ENCODE measurements around the gene FOXF1.

Gene FOXF1

GRCh38 chr16:86558355-86559193 lies 48.2 kb downstream of the FOXF1 start:
- no peak for DNase-seq (ENCODE audit: low read depth)

- no peak for DNase-seq (ENCODE audit: low read depth)
These were observed 49.5 kb downstream of the FOXF1 start for GRCh38 chr16:86559802-86560305.

DNA sequence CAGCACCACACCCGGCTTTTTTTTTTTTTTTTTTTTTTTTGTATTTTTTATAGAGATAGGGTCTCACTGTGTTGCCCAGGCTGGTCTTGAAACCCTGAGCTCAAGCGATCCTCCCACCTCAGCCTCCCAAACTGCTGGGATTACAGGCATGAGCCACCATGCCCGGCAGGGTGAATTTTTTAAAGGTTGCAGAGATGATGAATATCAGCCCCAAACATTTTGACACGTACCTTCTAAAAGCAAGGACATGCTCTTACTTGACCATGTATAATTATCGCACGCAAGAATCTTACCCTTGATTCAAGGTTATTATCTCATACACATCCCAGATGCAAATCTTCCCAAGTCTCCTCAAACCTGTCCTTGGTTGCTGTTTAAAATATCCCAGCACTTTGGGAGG lies 52.0 kb downstream of the FOXF1 start:
- DNase-seq (ENCODE audit: low read depth): no peak

- DNase-seq (ENCODE audit: low read depth): peak; percentile 34
These were observed 53.4 kb downstream of the FOXF1 start for GRCh38 chr16:86563469-86564345.

Measured in GM04503 (cell line).